Right renal cortex interstitium (tissue), 3 donors: ENCODE measurements around the gene OTOP1. TPM values are rescaled to one million over a fixed set of nuclear protein-coding genes. Genes with fewer than 3 reads are reported as not detected.
"Not testable (repeated sequence)": the region's sequence is repeated elsewhere in the genome, so short reads cannot be mapped to it uniquely, and the experiment has no call there.

Experiments used
- DNase-seq, 3 donors: peaks; one replicate each; pipeline ENCODE4 v3.0.0-alpha.2; 2013; ENCODE audit warnings: low read depth in 3 of 3, low spot score in 2 of 3
- polyA plus RNA-seq, 3 donors: library from polyadenylated mRNA; unstranded; fragments of 120-200 nt; gene quantifications; one replicate each; pipeline ENCODE4 v1.2.1, GENCODE V29; 2013; ENCODE audit not compliant: insufficient read length in 3 of 3

OTOP1 gene
- polyA plus RNA-seq, 3 donors, result 0.10 TPM; not detected in 2

GRCh38 chr4:4165701-4166392 lies 60.9 kb downstream of the OTOP1 start:
- not testable (repeated sequence) for DNase-seq

GRCh38 chr4:4164532-4165173 lies 62.1 kb downstream of the OTOP1 start:
- DNase-seq, result not testable (repeated sequence)

- not testable (repeated sequence) for DNase-seq
Measured at GRCh38 chr4:4162186-4162585, 64.5 kb downstream of the OTOP1 start.

- DNase-seq, result not testable (repeated sequence)
Measured at GRCh38 chr4:4160956-4161665, 65.6 kb downstream of the OTOP1 start.

GRCh38 chr4:4145622-4146021 lies 81.1 kb downstream of the OTOP1 start:
- not testable (repeated sequence) for DNase-seq

GRCh38 chr4:4143376-4143775 lies 83.4 kb downstream of the OTOP1 start:
- DNase-seq, result not testable (repeated sequence)

GRCh38 chr4:4142679-4143078 lies 84.0 kb downstream of the OTOP1 start:
- not testable (repeated sequence) for DNase-seq

- DNase-seq, result not testable (repeated sequence)
Measured at GRCh38 chr4:4141186-4141585, 85.5 kb downstream of the OTOP1 start.

Other genes starting within 250 kb of the OTOP1 start
- 10 to 100 TPM; 46.1 to 60.4 (median 47.4) TPM for gene TMEM128, start 21.3 kb upstream of the OTOP1 start, polyA plus RNA-seq
- gene LYAR, start 63.2 kb upstream of the OTOP1 start, polyA plus RNA-seq, result 10 to 100 TPM; 18.8 to 19.3 (median 19.1) TPM
- 10 to 100 TPM in 1 of 3 donors, 1 to 10 TPM in 2; 9.1 to 10.2 (median 10.0) TPM for gene ZBTB49, start 63.3 kb upstream of the OTOP1 start, polyA plus RNA-seq
- gene NSG1, start 160.2 kb upstream of the OTOP1 start, polyA plus RNA-seq, result 1 to 10 TPM; 4.0 to 5.1 (median 4.5) TPM